Peyer's patch (tissue), 4 donors: ENCODE results near the gene DCAF8L2. TPM values are rescaled to one million over a fixed set of nuclear protein-coding genes. Genes with fewer than 3 reads are reported as not detected.

Experiments used
- DNase-seq, 3 donors: peaks; one replicate each; pipeline ENCODE4 v3.0.0-alpha.2; 2017 to 2019
- H3K27ac ChIP-seq, 4 donors: fragments of 200-600 bp; sonication (generic); one replicate each; pipeline ENCODE4 v1.5.1; 2016 to 2019
- H3K27me3 ChIP-seq, 2 donors: fragments of 200-600 bp; sonication (generic); one replicate each; pipeline ENCODE4 v1.5.1; 2019
- H3K36me3 ChIP-seq, 3 donors: fragments of 200-600 bp; sonication (generic); one replicate each; pipeline ENCODE4 v1.5.1; 2016 to 2019
- H3K4me1 ChIP-seq, 4 donors: fragments of 200-600 bp; sonication (generic); one replicate each; pipeline ENCODE4 v1.5.1; 2016 to 2019
- H3K4me3 ChIP-seq, 4 donors: fragments of 200-600 bp; sonication (generic); 1 replicate in 3 of 4; 2 replicates in 1 of 4; pipeline ENCODE4 v1.5.1; 2016 to 2019; ENCODE audit warnings: mild to moderate bottlenecking in 1 of 4
- H3K9me3 ChIP-seq, 4 donors: fragments of 200-600 bp; sonication (generic); one replicate each; pipeline ENCODE4 v1.5.1; 2016 to 2019; ENCODE audit warnings: mild to moderate bottlenecking in 1 of 4
- POLR2A ChIP-seq, 2 donors: fragments of 450-650 bp; IDR thresholded peaks; one replicate each; pipeline ENCODE4 v1.5.1; 2017; ENCODE audit warnings: antibody characterized with exemption in 2 of 2, mild to moderate bottlenecking in 2 of 2, moderate library complexity in 2 of 2
- total RNA-seq, 4 donors: library from RNA; depleted of rRNA; stranded (reverse); fragments of >200 nt; gene quantifications; one replicate each; pipeline ENCODE4 v1.1.0, GENCODE V29; 2016
- TF ChIP-seq, protein P1 (sequence below), 6 experiments: fragments of 450-650 bp in 4 of 6; fragments of 200-600 bp in 2 of 6; sonication (generic) in 1 of 6; IDR thresholded peaks; one replicate each; pipeline ENCODE4 v1.5.1; 2017 to 2019; ENCODE audit warnings: antibody characterized with exemption in 6 of 6, mild to moderate bottlenecking in 3 of 6, moderate library complexity in 1 of 6

DCAF8L2 gene
- total RNA-seq, 4 donors from 2014 or later, result not detected

- Histone ChIP-seq H3K9me3 (no peaks in the 10 kb centered on the region), H3K27ac (no peak overlapping the region), H3K4me1 (no peaks in the 10 kb centered on the region), H3K36me3 (no peaks in the 10 kb centered on the region), H3K4me3 (no peak overlapping the region), H3K27me3 (no peaks in the 10 kb centered on the region)
- DNase-seq, result no peak
- no peak for TF ChIP-seq POLR2A (IDR thresholded peaks at IDR 0.05)
- TF ChIP-seq, protein P1, sequence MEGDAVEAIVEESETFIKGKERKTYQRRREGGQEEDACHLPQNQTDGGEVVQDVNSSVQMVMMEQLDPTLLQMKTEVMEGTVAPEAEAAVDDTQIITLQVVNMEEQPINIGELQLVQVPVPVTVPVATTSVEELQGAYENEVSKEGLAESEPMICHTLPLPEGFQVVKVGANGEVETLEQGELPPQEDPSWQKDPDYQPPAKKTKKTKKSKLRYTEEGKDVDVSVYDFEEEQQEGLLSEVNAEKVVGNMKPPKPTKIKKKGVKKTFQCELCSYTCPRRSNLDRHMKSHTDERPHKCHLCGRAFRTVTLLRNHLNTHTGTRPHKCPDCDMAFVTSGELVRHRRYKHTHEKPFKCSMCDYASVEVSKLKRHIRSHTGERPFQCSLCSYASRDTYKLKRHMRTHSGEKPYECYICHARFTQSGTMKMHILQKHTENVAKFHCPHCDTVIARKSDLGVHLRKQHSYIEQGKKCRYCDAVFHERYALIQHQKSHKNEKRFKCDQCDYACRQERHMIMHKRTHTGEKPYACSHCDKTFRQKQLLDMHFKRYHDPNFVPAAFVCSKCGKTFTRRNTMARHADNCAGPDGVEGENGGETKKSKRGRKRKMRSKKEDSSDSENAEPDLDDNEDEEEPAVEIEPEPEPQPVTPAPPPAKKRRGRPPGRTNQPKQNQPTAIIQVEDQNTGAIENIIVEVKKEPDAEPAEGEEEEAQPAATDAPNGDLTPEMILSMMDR (IDR thresholded peaks at IDR 0.05), result no peak
These were observed 19.0 kb upstream of the DCAF8L2 start for GRCh38 chrX:27571164-27571563.

GRCh38 chrX:27575565-27575964 lies 14.6 kb upstream of the DCAF8L2 start:
- TF ChIP-seq, protein P1 (IDR thresholded peaks at IDR 0.05), result no peak
- H3K27ac ChIP-seq, result no peak overlapping the region
- no peak overlapping the region for H3K4me3 ChIP-seq
- no peaks in the 10 kb centered on the region for H3K9me3 ChIP-seq
- H3K4me1 ChIP-seq, result no peaks in the 10 kb centered on the region
- no peaks in the 10 kb centered on the region for H3K36me3 ChIP-seq
- DNase-seq, result no peak
- H3K27me3 ChIP-seq, result no peaks in the 10 kb centered on the region

- Histone ChIP-seq H3K27me3 (no peaks in the 10 kb centered on the region), H3K27ac (no peak overlapping the region), H3K4me1 (no peaks in the 10 kb centered on the region), H3K4me3 (no peak overlapping the region), H3K9me3 (no peaks in the 10 kb centered on the region), H3K36me3 (no peaks in the 10 kb centered on the region)
- no peak for DNase-seq
- TF ChIP-seq POLR2A (IDR thresholded peaks at IDR 0.05), result no peak
- TF ChIP-seq, protein P1 (IDR thresholded peaks at IDR 0.05), result no peak
These were observed 6.2 kb upstream of the DCAF8L2 start for GRCh38 chrX:27583976-27584375.

GRCh38 chrX:27591938-27592337 lies 1.8 kb downstream of the DCAF8L2 start:
- Histone ChIP-seq H3K27me3 (no peaks in the 10 kb centered on the region), H3K4me3 (no peak overlapping the region), H3K9me3 (no peaks in the 10 kb centered on the region), H3K4me1 (no peaks in the 10 kb centered on the region), H3K27ac (no peak overlapping the region), H3K36me3 (no peaks in the 10 kb centered on the region)
- TF ChIP-seq POLR2A (IDR thresholded peaks at IDR 0.05), result no peak
- TF ChIP-seq, protein P1 (IDR thresholded peaks at IDR 0.05), result no peak
- DNase-seq, result no peak

DNA sequence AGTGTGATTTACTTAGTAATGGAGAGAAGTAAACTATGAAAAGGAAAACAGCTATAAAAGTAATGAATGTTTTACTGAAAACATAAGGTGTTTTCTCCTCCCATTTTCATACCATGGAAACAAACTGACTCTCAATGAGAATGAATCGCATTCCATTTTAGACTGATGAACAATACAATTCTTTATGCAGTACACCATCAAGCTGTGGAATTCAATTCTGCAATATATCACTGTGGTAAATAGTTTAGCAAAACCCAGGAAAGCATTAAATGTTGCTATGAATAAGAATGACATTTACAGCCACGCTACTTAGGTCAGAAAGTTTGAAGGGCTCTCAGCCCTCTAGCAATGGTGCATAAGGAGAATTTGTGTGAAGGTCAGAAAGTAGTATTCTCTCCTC lies 7.4 kb downstream of the DCAF8L2 start:
- no peaks in the 10 kb centered on the region for H3K9me3 ChIP-seq
- no peak for TF ChIP-seq POLR2A (IDR thresholded peaks at IDR 0.05)
- no peak overlapping the region for H3K4me3 ChIP-seq
- H3K27ac ChIP-seq, result no peak overlapping the region
- no peaks in the 10 kb centered on the region for H3K4me1 ChIP-seq
- no peaks in the 10 kb centered on the region for H3K36me3 ChIP-seq
- no peaks in the 10 kb centered on the region for H3K27me3 ChIP-seq
- DNase-seq, result no peak

DNA sequence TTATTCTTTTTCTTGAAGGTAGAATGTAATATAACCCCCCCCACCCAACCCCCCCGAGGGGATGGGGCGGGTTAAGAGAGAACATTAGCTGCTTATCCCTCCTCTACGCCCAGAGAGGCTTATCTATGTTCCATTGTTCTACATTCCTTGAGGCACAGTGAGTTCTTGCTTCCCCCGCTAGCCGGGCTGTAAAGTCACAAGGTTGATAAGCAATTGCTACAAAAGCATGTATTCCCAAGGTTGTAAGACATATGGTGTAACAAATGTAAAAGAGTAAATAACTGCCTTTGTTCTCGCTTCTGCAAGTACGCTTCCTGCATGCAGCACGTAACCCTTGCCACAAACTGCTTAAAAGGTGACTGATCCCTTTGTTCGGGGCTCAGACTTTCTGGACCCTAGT lies 8.2 kb downstream of the DCAF8L2 start:
- no peak overlapping the region for H3K27ac ChIP-seq
- TF ChIP-seq, protein P1 (IDR thresholded peaks at IDR 0.05), result no peak
- no peak for TF ChIP-seq POLR2A (IDR thresholded peaks at IDR 0.05)

More for the DNA sequence above, 8.2 kb downstream of the DCAF8L2 start:
- Histone ChIP-seq H3K4me1 (no peaks in the 10 kb centered on the region), H3K4me3 (no peak overlapping the region), H3K27me3 (no peaks in the 10 kb centered on the region), H3K9me3 (no peaks in the 10 kb centered on the region), H3K36me3 (no peaks in the 10 kb centered on the region)
- DNase-seq, result no peak
